Bronchial epithelial cell (primary cell): ENCODE measurements around the gene CX3CR1. TPM values are rescaled to one million over a fixed set of nuclear protein-coding genes. Genes with fewer than 3 reads are reported as not detected.
A peak's percentile ranks its signal among the peaks of the same experiment; 100 is the strongest.

Experiments
- DNase-seq: peaks from one replicate; pipeline ENCODE4 v3.0.0-alpha.2; 2010; ENCODE audit warnings: low read depth
- FAIRE-seq: peaks from 2 replicates; lab custom pipeline; 2011; peaks lifted over from hg19 to GRCh38; lab: Jason Lieb, UNC
- H3K27me3 ChIP-seq: 2 replicates; pipeline ENCODE4 v1.5.1; 2011; ENCODE audit warnings: low read length; ENCODE audit not compliant: control insufficient read depth, insufficient read depth
- H3K36me3 ChIP-seq: 2 replicates; pipeline ENCODE4 v1.5.1; 2011; ENCODE audit warnings: low read length; ENCODE audit not compliant: control insufficient read depth, insufficient read depth
- H3K4me3 ChIP-seq: 2 replicates; pipeline ENCODE4 v1.5.1; 2011; ENCODE audit warnings: mild to moderate bottlenecking, low read depth, low read length, control low read depth
- CTCF ChIP-seq: IDR thresholded peaks from 2 replicates; pipeline ENCODE4 v1.5.1; 2011; ENCODE audit warnings: mild to moderate bottlenecking, moderate library complexity, low read length, control low read depth, inconsistent platforms; ENCODE audit not compliant: insufficient read depth, severe bottlenecking
- total RNA-seq: library from RNA; depleted of rRNA; stranded (reverse); fragments of >200 nt; gene quantifications from 2 replicates; pipeline ENCODE4 v1.2.1, GENCODE V29; 2014

Gene CX3CR1
- total RNA-seq, 1 donor from 2014 or later, result not detected

GRCh38 chr3:39264053-39264452 is 15.8 kb downstream of the CX3CR1 start:
- no peak for DNase-seq
- Histone ChIP-seq H3K27me3 (peaks cover 18% of the 10 kb centered on the region), H3K36me3 (no peaks in the 10 kb centered on the region), H3K4me3 (no peak overlapping the region)
- no peak for TF ChIP-seq CTCF
- FAIRE-seq, result no peak

- no peak for FAIRE-seq
- no peak for DNase-seq
- no peak for TF ChIP-seq CTCF
- no peaks in the 10 kb centered on the region for H3K36me3 ChIP-seq
- H3K27me3 ChIP-seq, result peaks cover 20% of the 10 kb centered on the region
- no peak overlapping the region for H3K4me3 ChIP-seq
These were observed 16.3 kb downstream of the CX3CR1 start for GRCh38 chr3:39263576-39263975.

GRCh38 chr3:39262846-39263245 is 17.0 kb downstream of the CX3CR1 start:
- peaks cover 20% of the 10 kb centered on the region for H3K27me3 ChIP-seq
- DNase-seq, result no peak

GRCh38 chr3:39261726-39262125 is 18.1 kb downstream of the CX3CR1 start:
- Histone ChIP-seq H3K4me3 (no peak overlapping the region), H3K36me3 (no peaks in the 10 kb centered on the region), H3K27me3 (peaks cover 17% of the 10 kb centered on the region)
- no peak for DNase-seq
- TF ChIP-seq CTCF, result no peak
- peak; percentile 52 for FAIRE-seq

More at GRCh38 chr3:39262846-39263245, 17.0 kb downstream of the CX3CR1 start:
- no peaks in the 10 kb centered on the region for H3K36me3 ChIP-seq
- no peak overlapping the region for H3K4me3 ChIP-seq
- TF ChIP-seq CTCF, result no peak
- FAIRE-seq, result no peak

GRCh38 chr3:39260957-39261356 is 18.9 kb downstream of the CX3CR1 start:
- TF ChIP-seq CTCF, result peak; percentile 40
- FAIRE-seq (no peak), DNase-seq (peak; percentile 97)
- no peak overlapping the region for H3K4me3 ChIP-seq
- no peaks in the 10 kb centered on the region for H3K36me3 ChIP-seq
- H3K27me3 ChIP-seq, result peaks cover 17% of the 10 kb centered on the region

GRCh38 chr3:39260318-39260717 is 19.5 kb downstream of the CX3CR1 start:
- no peak overlapping the region for H3K4me3 ChIP-seq
- DNase-seq (no peak), FAIRE-seq (no peak)
- H3K36me3 ChIP-seq, result no peaks in the 10 kb centered on the region
- peaks cover 17% of the 10 kb centered on the region for H3K27me3 ChIP-seq
- no peak for TF ChIP-seq CTCF
